ENCODE data around the gene RAD51D. TPM values are rescaled to one million over a fixed set of nuclear protein-coding genes. Genes with fewer than 3 reads are reported as not detected.

RAD51D gene
- total RNA-seq, 1 donor from 2014 or later: 14.8 TPM

DNA sequence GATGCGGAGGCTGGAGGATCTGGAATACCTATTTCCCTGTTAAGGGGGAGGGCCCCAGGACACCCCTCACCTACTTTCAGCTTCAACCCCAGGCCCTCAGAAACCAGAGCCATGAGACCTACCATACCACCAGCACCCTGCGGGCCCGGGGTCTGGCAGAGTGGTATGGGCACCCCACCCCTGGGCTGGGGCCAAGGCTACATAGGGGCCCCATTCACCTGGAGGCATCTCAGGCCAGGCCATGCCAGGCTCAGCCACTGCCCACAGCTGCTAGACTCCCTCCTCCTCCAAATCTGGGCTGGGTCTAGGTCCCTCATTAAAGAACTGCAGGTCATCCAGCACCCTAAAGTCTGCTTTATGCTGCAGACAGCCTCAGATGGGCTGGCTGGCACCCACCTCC lies 10.7 kb upstream of the RAD51D start:
- no peak for DNase-seq (ENCODE audit: extremely low spot score, unreplicated experiment)
- TF ChIP-seq, protein P1, sequence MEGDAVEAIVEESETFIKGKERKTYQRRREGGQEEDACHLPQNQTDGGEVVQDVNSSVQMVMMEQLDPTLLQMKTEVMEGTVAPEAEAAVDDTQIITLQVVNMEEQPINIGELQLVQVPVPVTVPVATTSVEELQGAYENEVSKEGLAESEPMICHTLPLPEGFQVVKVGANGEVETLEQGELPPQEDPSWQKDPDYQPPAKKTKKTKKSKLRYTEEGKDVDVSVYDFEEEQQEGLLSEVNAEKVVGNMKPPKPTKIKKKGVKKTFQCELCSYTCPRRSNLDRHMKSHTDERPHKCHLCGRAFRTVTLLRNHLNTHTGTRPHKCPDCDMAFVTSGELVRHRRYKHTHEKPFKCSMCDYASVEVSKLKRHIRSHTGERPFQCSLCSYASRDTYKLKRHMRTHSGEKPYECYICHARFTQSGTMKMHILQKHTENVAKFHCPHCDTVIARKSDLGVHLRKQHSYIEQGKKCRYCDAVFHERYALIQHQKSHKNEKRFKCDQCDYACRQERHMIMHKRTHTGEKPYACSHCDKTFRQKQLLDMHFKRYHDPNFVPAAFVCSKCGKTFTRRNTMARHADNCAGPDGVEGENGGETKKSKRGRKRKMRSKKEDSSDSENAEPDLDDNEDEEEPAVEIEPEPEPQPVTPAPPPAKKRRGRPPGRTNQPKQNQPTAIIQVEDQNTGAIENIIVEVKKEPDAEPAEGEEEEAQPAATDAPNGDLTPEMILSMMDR (IDR thresholded peaks at IDR 0.05): no peak
- Mint-ChIP-seq H3K27me3 (ENCODE audit: unreplicated experiment) (no peaks in the 10 kb centered on the region), H3K27ac (ENCODE audit: unreplicated experiment) (no peak overlapping the region), H3K4me3 (ENCODE audit: unreplicated experiment) (no peak overlapping the region), H3K4me1 (ENCODE audit: unreplicated experiment) (peaks cover 8% of the 10 kb centered on the region), H3K36me3 (ENCODE audit: unreplicated experiment) (peaks cover 13% of the 10 kb centered on the region), H3K9me3 (ENCODE audit: unreplicated experiment) (no peaks in the 10 kb centered on the region)

DNA sequence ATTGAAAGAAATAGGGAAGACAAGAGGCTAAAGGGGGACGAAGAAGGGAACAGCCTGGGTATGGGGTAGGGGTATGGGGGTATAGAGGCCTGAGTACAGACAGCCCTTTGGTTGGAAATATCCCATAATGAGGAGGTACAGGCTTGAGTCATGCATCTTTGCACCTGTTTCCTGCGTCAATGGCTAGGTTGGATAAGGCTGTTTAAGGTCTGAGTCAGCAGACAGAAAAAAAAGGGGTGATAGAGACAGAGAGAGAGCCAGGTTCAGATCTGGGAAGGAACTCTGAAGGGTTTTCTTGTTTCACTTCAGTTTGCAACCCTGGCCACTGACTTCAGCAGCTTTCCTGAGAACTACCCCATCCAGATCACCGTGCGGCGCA lies 10.3 kb upstream of the RAD51D start:
- H3K36me3 Mint-ChIP-seq (ENCODE audit: unreplicated experiment): peaks cover 11% of the 10 kb centered on the region
- H3K9me3 Mint-ChIP-seq (ENCODE audit: unreplicated experiment): no peaks in the 10 kb centered on the region
- H3K4me1 Mint-ChIP-seq (ENCODE audit: unreplicated experiment): peaks cover 8% of the 10 kb centered on the region
- TF ChIP-seq, protein P1 (IDR thresholded peaks at IDR 0.05): no peak
- no peaks in the 10 kb centered on the region for H3K27me3 Mint-ChIP-seq (ENCODE audit: unreplicated experiment)
- no peak overlapping the region for H3K27ac Mint-ChIP-seq (ENCODE audit: unreplicated experiment)
- DNase-seq (ENCODE audit: extremely low spot score, unreplicated experiment): no peak
- no peak overlapping the region for H3K4me3 Mint-ChIP-seq (ENCODE audit: unreplicated experiment)

DNA sequence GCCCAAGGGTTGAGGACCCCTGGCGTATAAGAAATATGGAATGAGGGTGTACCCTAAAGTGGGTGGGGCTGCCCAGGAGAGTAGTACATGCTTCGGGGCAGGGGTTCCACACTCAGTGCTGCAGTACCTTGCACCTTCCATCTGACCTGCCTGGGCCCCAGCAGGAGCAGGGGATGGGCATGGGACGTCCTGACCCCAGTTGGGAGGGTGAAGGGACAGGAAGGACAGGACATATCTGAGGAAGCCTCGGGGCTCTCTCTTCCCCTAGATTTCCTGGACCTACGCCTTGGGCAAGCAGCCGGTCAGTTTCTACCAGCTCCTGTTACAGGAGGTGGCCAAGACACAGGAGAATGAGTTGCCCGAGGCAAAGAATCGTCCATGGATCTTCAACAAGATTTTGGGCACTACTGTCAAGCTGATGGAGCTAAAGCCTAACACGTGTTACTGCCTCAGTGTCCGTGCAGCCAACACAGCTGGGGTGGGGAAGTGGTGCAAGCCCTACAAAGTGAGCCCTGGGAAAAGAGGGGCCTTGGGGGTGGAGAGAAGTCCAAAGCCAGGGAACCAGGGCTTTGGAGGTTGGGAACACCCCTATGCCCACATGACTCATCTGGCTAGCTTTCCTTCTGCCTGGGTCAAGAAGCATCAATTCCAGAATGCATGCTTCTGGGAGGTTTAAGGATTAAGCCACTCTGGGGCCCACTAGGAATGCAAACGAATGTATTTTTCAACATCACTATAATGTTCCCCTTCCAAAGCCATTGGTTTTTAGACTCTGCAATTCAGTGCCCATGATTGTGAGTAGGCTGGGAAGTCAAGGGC lies 9.7 kb upstream of the RAD51D start:
- H3K4me3 Mint-ChIP-seq (ENCODE audit: unreplicated experiment): no peak overlapping the region
- H3K27me3 Mint-ChIP-seq (ENCODE audit: unreplicated experiment): no peaks in the 10 kb centered on the region
- no peaks in the 10 kb centered on the region for H3K9me3 Mint-ChIP-seq (ENCODE audit: unreplicated experiment)
- no peak overlapping the region for H3K27ac Mint-ChIP-seq (ENCODE audit: unreplicated experiment)
- peaks cover 11% of the 10 kb centered on the region for H3K36me3 Mint-ChIP-seq (ENCODE audit: unreplicated experiment)
- TF ChIP-seq, protein P1 (IDR thresholded peaks at IDR 0.05): no peak
- peaks cover 8% of the 10 kb centered on the region for H3K4me1 Mint-ChIP-seq (ENCODE audit: unreplicated experiment)
- no peak for DNase-seq (ENCODE audit: extremely low spot score, unreplicated experiment)

DNA sequence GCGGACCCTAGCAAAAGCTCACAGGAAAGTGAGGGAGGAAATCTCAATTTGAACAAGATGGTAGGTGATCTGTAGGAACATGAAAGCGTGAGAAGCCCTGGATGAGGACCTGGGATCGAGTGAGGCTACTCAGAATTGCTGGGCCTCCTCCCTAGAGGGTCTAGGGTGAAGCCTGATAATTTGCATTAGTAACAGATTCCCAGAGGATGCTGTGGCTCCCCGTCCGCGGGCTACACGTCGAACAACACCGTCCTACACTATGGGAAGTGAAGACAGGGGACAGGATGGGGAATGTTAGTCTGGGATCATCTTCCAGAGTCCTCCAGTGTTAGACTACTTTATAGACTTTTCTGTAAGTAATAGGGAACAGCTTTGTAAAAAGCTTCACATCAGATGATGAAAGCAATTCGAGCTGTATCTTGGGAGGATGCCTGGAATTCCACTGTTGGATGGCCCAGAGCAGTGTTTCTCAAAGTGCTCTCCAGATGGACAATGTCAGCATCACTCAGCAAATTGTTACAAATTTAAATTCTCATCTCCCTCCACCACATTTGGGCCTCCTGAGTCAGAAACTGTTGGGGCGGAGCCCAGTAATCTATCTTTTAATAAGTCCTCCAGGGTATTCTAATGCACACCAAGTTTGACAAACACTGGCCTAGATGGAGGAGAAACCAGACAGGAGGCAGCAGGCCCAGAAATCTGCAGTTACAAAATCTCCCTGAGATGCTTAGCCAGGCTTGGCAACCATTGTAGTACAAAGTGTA lies 8.3 kb upstream of the RAD51D start:
- no peak overlapping the region for H3K27ac Mint-ChIP-seq (ENCODE audit: unreplicated experiment)
- H3K4me3 Mint-ChIP-seq (ENCODE audit: unreplicated experiment): no peak overlapping the region
- no peak for DNase-seq (ENCODE audit: extremely low spot score, unreplicated experiment)
- TF ChIP-seq, protein P1 (IDR thresholded peaks at IDR 0.05): no peak
- no peaks in the 10 kb centered on the region for H3K27me3 Mint-ChIP-seq (ENCODE audit: unreplicated experiment)
- H3K4me1 Mint-ChIP-seq (ENCODE audit: unreplicated experiment): peaks cover 8% of the 10 kb centered on the region
- H3K9me3 Mint-ChIP-seq (ENCODE audit: unreplicated experiment): no peaks in the 10 kb centered on the region
- peaks cover 3% of the 10 kb centered on the region for H3K36me3 Mint-ChIP-seq (ENCODE audit: unreplicated experiment)

DNA sequence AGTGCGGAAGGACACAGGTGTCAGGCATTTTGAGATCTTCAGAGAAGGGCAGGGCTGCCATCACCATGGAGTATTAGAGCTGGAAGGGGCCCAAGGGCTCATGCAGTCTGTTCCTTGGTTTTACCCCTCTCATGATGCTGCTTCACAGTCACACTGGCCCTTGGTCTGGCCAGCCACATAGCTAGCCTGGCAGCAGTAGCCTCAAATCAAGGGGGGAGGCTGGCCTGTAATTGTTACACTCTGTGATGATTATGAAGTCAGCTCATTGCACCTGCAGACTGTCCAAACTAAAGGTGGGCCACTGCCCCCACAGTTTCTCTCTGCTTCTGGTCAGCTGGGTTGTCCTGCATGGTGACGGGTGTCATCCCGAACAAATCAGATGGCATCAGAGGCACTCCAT lies 1.7 kb upstream of the RAD51D start, which contains the start of gene FNDC8:
Gene FNDC8, plus strand, starts transcription at position 301 of the 400 bp plus-strand sequence. Its CDS starts 79 bp downstream, at position 380.
- peak within 1 kb of the TSS; percentile 5 for H3K4me3 Mint-ChIP-seq (ENCODE audit: unreplicated experiment)
- no peaks in the 10 kb centered on the region for H3K27me3 Mint-ChIP-seq (ENCODE audit: unreplicated experiment)
- no peaks in the 10 kb centered on the region for H3K9me3 Mint-ChIP-seq (ENCODE audit: unreplicated experiment)
- H3K27ac Mint-ChIP-seq (ENCODE audit: unreplicated experiment): no peak within 1 kb of the TSS
- DNase-seq (ENCODE audit: extremely low spot score, unreplicated experiment): no peak
- TF ChIP-seq, protein P1 (IDR thresholded peaks at IDR 0.05): no peak
- no peaks in the 10 kb centered on the region for H3K36me3 Mint-ChIP-seq (ENCODE audit: unreplicated experiment)
- peaks cover 26% of the 10 kb centered on the region for H3K4me1 Mint-ChIP-seq (ENCODE audit: unreplicated experiment)

Data from osteocyte (in vitro differentiated cells).